ENCODE measurements around the gene CYRIA.

- no peak for TF ChIP-seq EZH2 (IDR thresholded peaks at IDR 0.05; ENCODE audit: borderline replicate concordance, control insufficient read depth, low read depth, low read length)
- TF ChIP-seq MXI1 (IDR thresholded peaks at IDR 0.05; ENCODE audit: low read depth, low read length): no peak
- TF ChIP-seq POLR2A (IDR thresholded peaks at IDR 0.05; ENCODE audit: low read depth, low read length): no peak
- no peak for TF ChIP-seq JUND (IDR thresholded peaks at IDR 0.05; ENCODE audit: low read depth, low read length)
- no peak for TF ChIP-seq CTCF (IDR thresholded peaks at IDR 0.05 in 2 of 3, conservative IDR thresholded peaks at IDR 0.05 in 1 of 3; ENCODE audit: control insufficient read depth in 2 of 3, extremely low read depth in 1 of 3, insufficient read depth in 1 of 3, low read depth in 3 of 3, low read length in 3 of 3)
- TF ChIP-seq CREM (IDR thresholded peaks at IDR 0.05; ENCODE audit: low read depth): no peak
- no peak for TF ChIP-seq EP300 (IDR thresholded peaks at IDR 0.05; ENCODE audit: borderline replicate concordance in 1 of 2, control insufficient read depth in 1 of 2, low read depth in 2 of 2, low read length in 2 of 2)
- TF ChIP-seq FOXM1 (IDR thresholded peaks at IDR 0.05; ENCODE audit: low read depth, low read length): no peak
- no peak for TF ChIP-seq MLLT1 (IDR thresholded peaks at IDR 0.05)
- TF ChIP-seq NR2C2 (IDR thresholded peaks at IDR 0.05; ENCODE audit: borderline replicate concordance, control insufficient read depth, insufficient read length, low read depth): no peak
Measured at GRCh38 chr2:16629044-16629443, 36.6 kb downstream of the CYRIA start.
